ENCODE results near the gene DGKH. TPM values are rescaled to one million over a fixed set of nuclear protein-coding genes. Genes with fewer than 3 reads are reported as not detected.

The DGKH gene
- total and polyA plus RNA-seq, 2 of the 13 experiments (the other 11 are each of a cell fraction or from before 2014, with no cell fraction given) = 0.01 to 0.13 TPM

GRCh38 chr13:42048684-42049453 lies 421 bp downstream of the DGKH start (continued):
- TF ChIP-seq ZNF709 (CRISPR knock-in tag; IDR thresholded peaks at IDR 0.05) = 0 out of 2 replicates have a peak, but pooled peaks have one; percentile 30
- no peak for TF ChIP-seq HDAC2 (CRISPR knock-in tag; IDR thresholded peaks at IDR 0.05)
- TF ChIP-seq PREB (CRISPR knock-in tag; IDR thresholded peaks at IDR 0.05) = no peak
- TF ChIP-seq KDM5B (CRISPR knock-in tag; IDR thresholded peaks at IDR 0.05; ENCODE audit: borderline replicate concordance) = peak; percentile 24; the same call in 1 of the 2 replicates
- 0 out of 2 replicates have a peak, but pooled peaks have one; percentile 12 for TF ChIP-seq SP5 (CRISPR knock-in tag; IDR thresholded peaks at IDR 0.05; ENCODE audit: borderline replicate concordance, low read depth)
- TF ChIP-seq MLLT10 (CRISPR knock-in tag; IDR thresholded peaks at IDR 0.05) = no peak
- TF ChIP-seq UBTF (CRISPR knock-in tag; IDR thresholded peaks at IDR 0.05) = peak; percentile 48; the same call in 1 of the 2 replicates
- TF ChIP-seq MAZ (IDR thresholded peaks at IDR 0.05; ENCODE audit: borderline replicate concordance, low read depth, low read length) = no peak
- TF ChIP-seq MAZ (CRISPR knock-in tag; IDR thresholded peaks at IDR 0.05; ENCODE audit: low read depth) = 0 out of 2 replicates have a peak, but pooled peaks have one; percentile 15
- TF ChIP-seq AGO2 (optimal IDR thresholded peaks at IDR 0.05; ENCODE audit: low read depth, low read length) = no peak
- 0 out of 2 replicates have a peak, but pooled peaks have one; percentile 20 for TF ChIP-seq MAX (IDR thresholded peaks at IDR 0.05)
- TF ChIP-seq FOXC1 (CRISPR knock-in tag; IDR thresholded peaks at IDR 0.05; ENCODE audit: borderline replicate concordance) = no peak
- no peak for TF ChIP-seq IKZF5 (CRISPR knock-in tag; IDR thresholded peaks at IDR 0.05)
- no peak for TF ChIP-seq ZKSCAN1 (IDR thresholded peaks at IDR 0.05; ENCODE audit: low read length)
- TF ChIP-seq RBM22 (optimal IDR thresholded peaks at IDR 0.05; ENCODE audit: low read length) = no peak
- TF ChIP-seq ZNF484 (CRISPR knock-in tag; IDR thresholded peaks at IDR 0.05; ENCODE audit: borderline replicate concordance, low read depth) = no peak
- no peak for TF ChIP-seq KDM3A (CRISPR knock-in tag; IDR thresholded peaks at IDR 0.05; ENCODE audit: low read depth)
- no peak for TF ChIP-seq ZNF792 (CRISPR knock-in tag; IDR thresholded peaks at IDR 0.05)
- TF ChIP-seq BRD4 (CRISPR knock-in tag; IDR thresholded peaks at IDR 0.05) = no peak
- TF ChIP-seq THAP9 (CRISPR knock-in tag; IDR thresholded peaks at IDR 0.05; ENCODE audit: borderline replicate concordance) = no peak
- TF ChIP-seq ZNF891 (CRISPR knock-in tag; IDR thresholded peaks at IDR 0.05) = no peak
- TF ChIP-seq SMAD3 (CRISPR knock-in tag; IDR thresholded peaks at IDR 0.05) = no peak
